Bronchial epithelial cell (primary cell): ENCODE results near the gene IL3. TPM values are rescaled to one million over a fixed set of nuclear protein-coding genes. Genes with fewer than 3 reads are reported as not detected.

Experiments used
- DNase-seq: peaks from one replicate; pipeline ENCODE4 v3.0.0-alpha.2; 2010; ENCODE audit warnings: low read depth
- FAIRE-seq: peaks from 2 replicates; lab custom pipeline; 2011; peaks lifted over from hg19 to GRCh38; lab: Jason Lieb, UNC
- H3K27me3 ChIP-seq: 2 replicates; pipeline ENCODE4 v1.5.1; 2011; ENCODE audit warnings: low read length; ENCODE audit not compliant: control insufficient read depth, insufficient read depth
- H3K36me3 ChIP-seq: 2 replicates; pipeline ENCODE4 v1.5.1; 2011; ENCODE audit warnings: low read length; ENCODE audit not compliant: control insufficient read depth, insufficient read depth
- H3K4me3 ChIP-seq: 2 replicates; pipeline ENCODE4 v1.5.1; 2011; ENCODE audit warnings: mild to moderate bottlenecking, low read depth, low read length, control low read depth
- total RNA-seq: library from RNA; depleted of rRNA; stranded (reverse); fragments of >200 nt; gene quantifications from 2 replicates; pipeline ENCODE4 v1.2.1, GENCODE V29; 2014
- TF ChIP-seq, protein P1 (sequence below): IDR thresholded peaks from 2 replicates; pipeline ENCODE4 v1.5.1; 2011; ENCODE audit warnings: mild to moderate bottlenecking, moderate library complexity, low read length, control low read depth, inconsistent platforms; ENCODE audit not compliant: insufficient read depth, severe bottlenecking

IL3 gene
- total RNA-seq, 1 donor from 2014 or later = not detected

DNA sequence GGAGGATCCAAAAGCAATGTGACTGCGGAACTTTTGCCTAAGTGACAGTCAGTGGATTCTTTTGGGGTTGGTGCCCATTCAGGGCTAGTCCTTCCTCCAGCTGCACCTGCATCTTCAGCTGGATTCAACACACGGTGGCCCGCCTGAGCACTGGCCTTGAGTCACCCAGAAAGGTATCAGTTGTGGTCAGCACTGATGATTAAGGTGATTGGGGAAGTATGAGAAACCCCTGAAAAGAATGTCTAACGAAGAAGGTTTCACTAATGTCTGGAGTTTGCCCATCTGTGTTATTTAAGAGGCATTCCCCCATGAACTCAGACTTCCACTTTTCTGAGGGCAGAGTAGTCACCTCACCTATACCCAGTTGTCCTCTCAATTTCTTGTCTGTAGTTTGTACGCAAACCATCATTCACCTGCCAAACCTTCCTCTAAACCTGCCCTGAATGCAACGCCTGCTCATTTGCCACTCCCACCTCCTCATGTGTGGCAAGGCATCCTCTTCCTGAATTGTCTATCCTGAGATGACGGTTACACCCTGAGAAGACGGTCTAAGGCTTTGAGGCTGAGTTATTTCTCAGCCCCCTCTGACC, 40.3 kb downstream of the IL3 start:
- DNase-seq (no peak), FAIRE-seq (no peak)
- TF ChIP-seq, protein P1, sequence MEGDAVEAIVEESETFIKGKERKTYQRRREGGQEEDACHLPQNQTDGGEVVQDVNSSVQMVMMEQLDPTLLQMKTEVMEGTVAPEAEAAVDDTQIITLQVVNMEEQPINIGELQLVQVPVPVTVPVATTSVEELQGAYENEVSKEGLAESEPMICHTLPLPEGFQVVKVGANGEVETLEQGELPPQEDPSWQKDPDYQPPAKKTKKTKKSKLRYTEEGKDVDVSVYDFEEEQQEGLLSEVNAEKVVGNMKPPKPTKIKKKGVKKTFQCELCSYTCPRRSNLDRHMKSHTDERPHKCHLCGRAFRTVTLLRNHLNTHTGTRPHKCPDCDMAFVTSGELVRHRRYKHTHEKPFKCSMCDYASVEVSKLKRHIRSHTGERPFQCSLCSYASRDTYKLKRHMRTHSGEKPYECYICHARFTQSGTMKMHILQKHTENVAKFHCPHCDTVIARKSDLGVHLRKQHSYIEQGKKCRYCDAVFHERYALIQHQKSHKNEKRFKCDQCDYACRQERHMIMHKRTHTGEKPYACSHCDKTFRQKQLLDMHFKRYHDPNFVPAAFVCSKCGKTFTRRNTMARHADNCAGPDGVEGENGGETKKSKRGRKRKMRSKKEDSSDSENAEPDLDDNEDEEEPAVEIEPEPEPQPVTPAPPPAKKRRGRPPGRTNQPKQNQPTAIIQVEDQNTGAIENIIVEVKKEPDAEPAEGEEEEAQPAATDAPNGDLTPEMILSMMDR = no peak
- no peaks in the 10 kb centered on the region for H3K27me3 ChIP-seq
- no peak overlapping the region for H3K4me3 ChIP-seq
- H3K36me3 ChIP-seq = no peaks in the 10 kb centered on the region

DNA sequence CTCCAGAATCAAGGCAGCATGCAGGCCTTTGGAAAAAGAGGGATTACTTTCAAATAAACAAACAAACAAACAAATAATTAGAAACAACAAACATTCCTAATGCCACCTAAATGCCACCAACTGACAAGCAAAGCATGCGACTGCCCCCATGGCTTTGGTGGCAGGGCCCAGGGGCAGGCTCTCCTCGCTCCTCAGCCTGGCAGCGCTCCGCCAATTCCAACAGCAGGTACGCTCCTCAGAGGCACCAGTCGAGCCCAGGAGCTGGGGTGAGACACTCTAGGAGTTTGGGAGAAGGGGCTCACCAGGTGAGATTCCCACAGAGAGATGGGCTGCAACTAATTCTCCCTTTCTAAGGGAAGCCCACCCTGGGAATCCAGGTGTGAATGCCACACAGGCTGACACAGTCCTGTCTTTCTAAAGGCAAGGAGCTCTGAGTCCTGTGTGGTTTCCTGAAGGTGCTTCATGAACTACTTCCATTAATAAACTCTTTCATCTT, 41.0 kb downstream of the IL3 start:
- Histone ChIP-seq H3K4me3 (no peak overlapping the region), H3K27me3 (no peaks in the 10 kb centered on the region), H3K36me3 (no peaks in the 10 kb centered on the region)
- TF ChIP-seq, protein P1 = no peak
- DNase-seq = no peak
- no peak for FAIRE-seq

DNA sequence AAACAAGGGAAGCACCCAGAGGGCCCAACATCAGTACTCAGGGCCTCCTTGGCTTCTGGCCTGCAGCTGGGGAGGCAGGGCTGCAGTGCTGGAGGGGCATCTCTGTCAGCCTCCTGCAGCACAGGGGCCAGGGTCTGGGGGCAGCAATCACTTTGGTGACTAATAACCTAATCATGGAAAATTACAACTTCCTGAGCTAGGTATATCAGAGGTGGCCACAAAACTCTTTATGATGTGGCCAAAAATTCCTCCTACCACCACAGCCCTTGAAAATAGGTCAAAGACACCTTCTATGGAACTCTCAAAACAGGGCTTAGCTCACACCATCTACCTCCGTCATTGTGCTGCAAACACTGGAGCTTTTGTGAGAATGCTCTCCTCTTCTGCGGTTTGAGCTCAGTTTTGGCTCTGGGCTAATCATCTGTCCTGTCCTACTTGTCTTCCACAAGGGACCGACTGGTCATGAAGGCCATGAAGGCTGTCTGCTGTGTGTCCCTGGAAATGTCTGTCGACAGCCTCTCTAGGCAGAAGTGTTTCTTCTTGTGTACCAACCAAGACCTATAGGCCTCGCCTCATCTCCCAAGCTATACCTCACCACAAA, 41.7 kb downstream of the IL3 start:
- Histone ChIP-seq H3K27me3 (no peaks in the 10 kb centered on the region), H3K4me3 (no peak overlapping the region), H3K36me3 (no peaks in the 10 kb centered on the region)
- FAIRE-seq (no peak), DNase-seq (no peak)
- TF ChIP-seq, protein P1 = no peak

DNA sequence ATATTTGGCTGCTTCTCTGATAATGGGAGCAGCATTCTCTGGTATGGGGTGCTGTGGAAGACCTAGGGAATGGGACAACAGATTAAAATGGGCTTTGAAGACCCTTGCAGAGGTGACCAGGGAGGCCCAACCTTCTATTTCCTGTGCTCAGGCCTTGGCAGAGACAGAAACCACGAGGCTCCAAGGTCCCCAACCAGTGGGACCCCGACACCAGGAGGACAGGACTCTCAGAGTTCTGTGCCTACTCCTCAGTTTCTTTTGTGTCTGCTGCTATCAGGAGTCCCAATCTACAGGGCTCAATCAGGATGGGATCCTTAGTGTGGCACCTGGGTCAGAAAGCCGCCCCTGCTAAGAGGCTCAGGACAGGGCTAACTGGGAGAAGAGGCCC, 42.5 kb downstream of the IL3 start:
- DNase-seq (no peak), FAIRE-seq (no peak)
- H3K27me3 ChIP-seq = no peaks in the 10 kb centered on the region
- no peaks in the 10 kb centered on the region for H3K36me3 ChIP-seq
- H3K4me3 ChIP-seq = no peak overlapping the region
- TF ChIP-seq, protein P1 = no peak

DNA sequence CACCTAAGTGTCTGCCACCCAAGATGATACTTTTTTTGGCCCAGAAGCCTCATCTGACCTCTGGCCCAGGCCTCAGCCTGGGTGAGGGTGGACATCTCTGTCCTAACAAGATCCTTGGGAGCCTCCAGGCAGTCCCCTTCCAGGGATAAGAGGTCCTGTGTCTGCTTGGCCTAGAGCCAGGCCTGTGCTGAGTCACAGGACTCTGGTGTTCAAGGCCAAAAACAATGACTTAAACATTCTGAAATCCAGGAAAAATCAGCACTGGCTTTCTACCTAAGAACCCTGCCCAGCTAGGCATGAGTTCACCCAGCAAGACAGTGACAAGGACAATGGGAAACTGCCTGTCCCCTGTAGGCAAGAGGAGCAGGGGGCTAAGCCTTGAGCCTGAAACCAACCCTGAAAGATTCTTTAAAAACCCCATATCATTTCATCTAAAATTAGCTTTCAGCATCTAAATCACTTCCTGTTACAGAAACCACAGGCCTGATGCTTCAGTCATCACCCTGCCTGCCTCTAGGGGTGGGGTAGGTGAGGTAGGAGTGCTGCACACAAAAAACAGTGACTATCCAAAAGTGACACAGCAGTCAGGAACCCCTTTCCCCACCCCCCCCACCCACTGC, 43.0 kb downstream of the IL3 start:
- no peak overlapping the region for H3K4me3 ChIP-seq
- DNase-seq = peak; percentile 89
- no peak for FAIRE-seq

More for the DNA sequence above, 43.0 kb downstream of the IL3 start:
- Histone ChIP-seq H3K36me3 (no peaks in the 10 kb centered on the region), H3K27me3 (no peaks in the 10 kb centered on the region)
- TF ChIP-seq, protein P1 = no peak
